GM12891 (cell line): ENCODE data around the gene MS4A10.

ENCODE experiments used
- DNase-seq: peaks from one replicate; pipeline ENCODE4 v3.0.0; 2011; ENCODE audit warnings: low spot score; ENCODE audit not compliant: insufficient read length
- FAIRE-seq: peaks from 2 replicates; lab custom pipeline; 2011; peaks lifted over from hg19 to GRCh38; lab: Jason Lieb, UNC
- PAX5 ChIP-seq: IDR thresholded peaks from 2 replicates; pipeline ENCODE4 v1.6.1; 2011; ENCODE audit warnings: low read length, moderate library complexity, mild to moderate bottlenecking; ENCODE audit not compliant: insufficient read depth, severe bottlenecking
- POLR2A ChIP-seq: IDR thresholded peaks from 2 replicates; pipeline ENCODE4 v1.6.1; 2011; ENCODE audit warnings: low read depth, low read length, control low read depth
- POLR2AphosphoS5 ChIP-seq: IDR thresholded peaks from 2 replicates; pipeline ENCODE4 v1.6.1; 2011; ENCODE audit warnings: low read depth, low read length, control low read depth
- POU2F2 ChIP-seq: IDR thresholded peaks from 2 replicates; pipeline ENCODE4 v1.6.1; 2011; ENCODE audit warnings: low read depth, mild to moderate bottlenecking, control low read depth, low read length, moderate library complexity
- SPI1 ChIP-seq: IDR thresholded peaks from 2 replicates; pipeline ENCODE4 v1.6.1; 2011; ENCODE audit warnings: low read depth, low read length, control low read depth
- TAF1 ChIP-seq: IDR thresholded peaks from 2 replicates; pipeline ENCODE4 v1.6.1; 2011; ENCODE audit warnings: low read depth, low read length, control low read depth

Gene MS4A10

GRCh38 chr11:60786811-60787567 is 1.9 kb downstream of the MS4A10 start:
- FAIRE-seq, result no peak
- TF ChIP-seq TAF1 (no peak), POLR2AphosphoS5 (no peak), PAX5 (no peak), POLR2A (no peak)
- DNase-seq, result no peak

GRCh38 chr11:60788401-60789125 is 3.4 kb downstream of the MS4A10 start:
- TF ChIP-seq TAF1, result no peak
- no peak for DNase-seq
- no peak for FAIRE-seq

GRCh38 chr11:60790726-60791125 is 5.6 kb downstream of the MS4A10 start:
- DNase-seq (no peak), FAIRE-seq (no peak)
- TF ChIP-seq POU2F2 (no peak), POLR2AphosphoS5 (no peak), TAF1 (no peak), SPI1 (no peak), POLR2A (no peak), PAX5 (no peak)

- TF ChIP-seq SPI1, result no peak
- no peak for TF ChIP-seq POLR2A
- no peak for TF ChIP-seq TAF1
- TF ChIP-seq POU2F2, result no peak
- no peak for TF ChIP-seq POLR2AphosphoS5
- no peak for TF ChIP-seq PAX5
- DNase-seq (no peak), FAIRE-seq (no peak)
Observed at GRCh38 chr11:60791153-60791933, 6.2 kb downstream of the MS4A10 start.

- no peak for FAIRE-seq
- no peak for DNase-seq
- no peak for TF ChIP-seq SPI1
- TF ChIP-seq POLR2A, result no peak
- TF ChIP-seq TAF1, result no peak
Observed at GRCh38 chr11:60792521-60792920, 7.4 kb downstream of the MS4A10 start.

- TF ChIP-seq PAX5 (no peak), POLR2AphosphoS5 (no peak), POLR2A (no peak), POU2F2 (no peak), TAF1 (no peak), SPI1 (no peak)
- FAIRE-seq (no peak), DNase-seq (no peak)
Observed at GRCh38 chr11:60795291-60795690, 10.2 kb downstream of the MS4A10 start.

GRCh38 chr11:60797846-60798630 is 12.9 kb downstream of the MS4A10 start:
- FAIRE-seq, result no peak

GRCh38 chr11:60798631-60799030 is 13.5 kb downstream of the MS4A10 start:
- FAIRE-seq (no peak), DNase-seq (no peak)
- TF ChIP-seq PAX5, result no peak

More at GRCh38 chr11:60797846-60798630, 12.9 kb downstream of the MS4A10 start:
- TF ChIP-seq POU2F2, result no peak
- no peak for TF ChIP-seq SPI1
- no peak for TF ChIP-seq PAX5
- no peak for TF ChIP-seq TAF1
- no peak for TF ChIP-seq POLR2A
- no peak for TF ChIP-seq POLR2AphosphoS5
- DNase-seq, result no peak

GRCh38 chr11:60801194-60801593 is 16.1 kb downstream of the MS4A10 start:
- no peak for TF ChIP-seq POU2F2
- TF ChIP-seq POLR2AphosphoS5, result no peak
- no peak for TF ChIP-seq TAF1
- TF ChIP-seq SPI1, result no peak
- TF ChIP-seq POLR2A, result no peak
- no peak for TF ChIP-seq PAX5
- no peak for DNase-seq
- no peak for FAIRE-seq
